IMR-90 (cell line): ENCODE results near the gene EP300. TPM values are rescaled to one million over a fixed set of nuclear protein-coding genes. Genes with fewer than 3 reads are reported as not detected.

ENCODE experiments used
- ATAC-seq: fragments of 200-7000 bp; cut with Tn5 transposase; 2 replicates; pipeline ENCODE4 v1.9.1; 2020; ENCODE audit warnings: low read depth, mild to moderate bottlenecking, moderate library complexity
- BruUV-seq: library from RNA; stranded (reverse); fragments of 400-500 nt; replicated peaks from 2 replicates; lab custom pipeline; 2021; lab: Mats Ljungman, UMichigan
- CTCF ChIA-PET: fragments of 300-600 bp; formaldehyde crosslinking; extraction: SDS; loops from one replicate; lab custom pipeline; 2021; ENCODE audit warnings: antibody characterized with exemption; lab: Yijun Ruan, JAX
- POLR2A ChIA-PET: fragments of 300-600 bp; sonication (Branson Sonifier 250); formaldehyde crosslinking; loops from one replicate; lab custom pipeline; 2022; ENCODE audit warnings: antibody characterized with exemption; ENCODE audit not compliant: unreplicated experiment; lab: Charles Lee
- DNase-seq: peaks from one replicate; pipeline ENCODE4 v3.0.0; 2013
- H2AFZ ChIP-seq: replicated peaks from 2 replicates; pipeline ENCODE3; 2013; ENCODE audit warnings: low read length, mild to moderate bottlenecking; ENCODE audit not compliant: poor library complexity
- H2AK5ac ChIP-seq: 2 replicates; pipeline ENCODE4 v1.6.1; 2013; ENCODE audit warnings: low read depth, low read length, inconsistent platforms
- H2AK9ac ChIP-seq: replicated peaks from 2 replicates; pipeline ENCODE3; 2013; ENCODE audit warnings: mild to moderate bottlenecking, low read depth, low read length, moderate library complexity; ENCODE audit not compliant: poor library complexity
- H2BK120ac ChIP-seq: 2 replicates; pipeline ENCODE4 v1.6.1; 2013; ENCODE audit warnings: low read depth, low read length, inconsistent platforms
- H2BK15ac ChIP-seq: 3 replicates; pipeline ENCODE4 v1.6.1; 2013; ENCODE audit warnings: low read depth, low read length, inconsistent platforms
- H2BK20ac ChIP-seq: 2 replicates; pipeline ENCODE4 v1.6.1; 2013; ENCODE audit warnings: low read depth, mild to moderate bottlenecking, inconsistent platforms, low read length, moderate library complexity
- H2BK5ac ChIP-seq: 2 replicates; pipeline ENCODE4 v1.6.1; 2013; ENCODE audit warnings: mild to moderate bottlenecking, low read depth, low read length, inconsistent platforms; ENCODE audit not compliant: poor library complexity, severe bottlenecking
- H3K14ac ChIP-seq: replicated peaks from 2 replicates; pipeline ENCODE4 v1.6.1; 2013; ENCODE audit warnings: low read depth, low read length, inconsistent platforms
- H3K18ac ChIP-seq: 2 replicates; pipeline ENCODE4 v1.6.1; 2013; ENCODE audit warnings: low read depth, low read length, control low read depth
- H3K23ac ChIP-seq: 2 replicates; pipeline ENCODE4 v1.6.1; 2013; ENCODE audit warnings: low read depth, low read length, inconsistent platforms
- H3K27ac ChIP-seq: 2 replicates; pipeline ENCODE4 v1.5.1; 2013; ENCODE audit warnings: mild to moderate bottlenecking, control low read depth, low read length; ENCODE audit not compliant: insufficient read depth
- H3K27me3 ChIP-seq: 2 replicates; pipeline ENCODE4 v1.6.1; 2013; ENCODE audit warnings: low read length; ENCODE audit not compliant: control insufficient read depth, insufficient read depth
- H3K36me3 ChIP-seq: 2 replicates; pipeline ENCODE4 v1.6.1; 2013; ENCODE audit warnings: low read length, mixed read lengths; ENCODE audit not compliant: control insufficient read depth, insufficient read depth
- H3K4ac ChIP-seq: 2 replicates; pipeline ENCODE4 v1.6.1; 2013; ENCODE audit warnings: low read depth, low read length, inconsistent platforms
- H3K4me1 ChIP-seq: 2 replicates; pipeline ENCODE4 v1.6.1; 2013; ENCODE audit warnings: low read length, mixed read lengths; ENCODE audit not compliant: control insufficient read depth, insufficient read depth
- H3K4me2 ChIP-seq: 2 replicates; pipeline ENCODE4 v1.6.1; 2013; ENCODE audit warnings: low read depth, mild to moderate bottlenecking, control low read depth, low read length, moderate library complexity
- H3K4me3 ChIP-seq: 2 replicates; pipeline ENCODE4 v1.5.1; 2013; ENCODE audit warnings: low read depth, mild to moderate bottlenecking, control low read depth, low read length, moderate library complexity; ENCODE audit not compliant: insufficient read depth
- H3K56ac ChIP-seq: 2 replicates; pipeline ENCODE4 v1.6.1; 2013; ENCODE audit warnings: low read length, inconsistent platforms; ENCODE audit not compliant: insufficient read depth; ENCODE audit errors: extremely low read depth
- H3K79me1 ChIP-seq, 2 experiments: 2 replicates each; pipeline ENCODE4 v1.6.1; 2013; ENCODE audit warnings: low read length in 2 of 2, inconsistent platforms in 1 of 2, low read depth in 1 of 2
- H3K9ac ChIP-seq: 2 replicates; pipeline ENCODE4 v1.6.1; 2013; ENCODE audit warnings: low read depth, low read length, control low read depth
- H3K9me1 ChIP-seq: 2 replicates; pipeline ENCODE4 v1.6.1; 2013; ENCODE audit warnings: low read length, inconsistent platforms; ENCODE audit not compliant: insufficient read depth
- H3K9me3 ChIP-seq: 2 replicates; pipeline ENCODE4 v1.6.1; 2013; ENCODE audit warnings: low read length; ENCODE audit not compliant: control insufficient read depth, insufficient read depth
- H4K20me1 ChIP-seq: 2 replicates; pipeline ENCODE4 v1.6.1; 2013; ENCODE audit warnings: low read length, inconsistent platforms; ENCODE audit not compliant: insufficient read depth
- H4K5ac ChIP-seq: 2 replicates; pipeline ENCODE4 v1.6.1; 2013; ENCODE audit warnings: mild to moderate bottlenecking, low read depth, low read length, control low read depth
- H4K8ac ChIP-seq, 2 experiments: 2 replicates each; pipeline ENCODE4 v1.6.1; 2013; ENCODE audit warnings: low read depth in 2 of 2, low read length in 2 of 2, control low read depth in 1 of 2, inconsistent platforms in 1 of 2
- H4K91ac ChIP-seq: 2 replicates; pipeline ENCODE4 v1.6.1; 2013; ENCODE audit warnings: low read depth, low read length, inconsistent platforms; ENCODE audit not compliant: insufficient read depth
- BHLHE40 ChIP-seq: fragments of 150-350 bp; IDR thresholded peaks from 2 replicates; pipeline ENCODE4 v1.6.1; 2016; ENCODE audit warnings: mild to moderate bottlenecking, low read depth, low read length
- CEBPB ChIP-seq: IDR thresholded peaks from 2 replicates; pipeline ENCODE4 v1.6.1; 2012; ENCODE audit warnings: low read depth, low read length, improper control_type of control experiment
- CHD1 ChIP-seq: IDR thresholded peaks from 2 replicates; pipeline ENCODE4 v1.6.1; 2012; ENCODE audit warnings: low read depth, low read length, improper control_type of control experiment
- CTCF ChIP-seq: conservative IDR thresholded peaks from 2 replicates; pipeline ENCODE4 v1.5.1; 2012; ENCODE audit warnings: mild to moderate bottlenecking, low read depth, low read length, improper control_type of control experiment
- ELK1 ChIP-seq: fragments of 150-350 bp; IDR thresholded peaks from 2 replicates; pipeline ENCODE4 v1.6.1; 2016; ENCODE audit warnings: low read depth, mild to moderate bottlenecking, low read length, moderate library complexity, borderline replicate concordance
- MAZ ChIP-seq: IDR thresholded peaks from 2 replicates; pipeline ENCODE4 v1.6.1; 2012; ENCODE audit warnings: low read depth, mild to moderate bottlenecking, low read length, improper control_type of control experiment, moderate library complexity, borderline replicate concordance
- POLR2A ChIP-seq: IDR thresholded peaks from 2 replicates; pipeline ENCODE4 v1.6.1; 2012; ENCODE audit warnings: mild to moderate bottlenecking, low read depth, low read length
- RAD21 ChIP-seq: IDR thresholded peaks from 2 replicates; pipeline ENCODE4 v1.6.1; 2012; ENCODE audit warnings: low read length, improper control_type of control experiment
- USF2 ChIP-seq: fragments of 150-350 bp; IDR thresholded peaks from 2 replicates; pipeline ENCODE4 v1.6.1; 2017; ENCODE audit warnings: mild to moderate bottlenecking, antibody characterized with exemption, low read length, low read depth
- WGBS, 2 experiments: methylation state at CpG; one replicate each; pipeline versions ENCODE4 v1.1.5 to v1.1.7; 2013; ENCODE audit warnings: missing lambda C conversion rate in 2 of 2; ENCODE audit not compliant: insufficient read length in 1 of 2; ENCODE audit errors: extremely low coverage in 2 of 2; 5-methylcytosine and 5-hydroxymethylcytosine counted together
- dilution Hi-C: fragments of 300-500 bp; cut with HindIII; formaldehyde crosslinking; loops from one replicate; pipeline ENCODE4 v1.14.3; 2018; ENCODE audit warnings: low sequenced_read_pairs; ENCODE audit not compliant: unreplicated experiment
- in situ Hi-C: fragments of 300-500 bp; cut with MboI; formaldehyde crosslinking; loops from 3 replicates; pipeline ENCODE4 v1.14.3; 2019; ENCODE audit warnings: low sequenced_read_pairs, inconsistent platforms, mixed read lengths
- intact Hi-C: fragments of 100-400 bp; cut with micrococcal nuclease; formaldehyde crosslinking; loops from 2 replicates; pipeline ENCODE4 v1.10.0; 2022
- polyA plus RNA-seq, 3 experiments: library from polyadenylated mRNA; depleted of rRNA; stranded (reverse); fragments of >200 nt; gene quantifications; 2 replicates each; pipeline ENCODE4 v1.2.3, GENCODE V29; 2012; ENCODE audit warnings: low replicate concordance in 1 of 3
- total RNA-seq: library from RNA; depleted of rRNA; stranded (reverse); fragments of >200 nt; gene quantifications from 2 replicates; pipeline ENCODE4 v1.2.3, GENCODE V29; 2012

EP300 gene
- total and polyA plus RNA-seq, 2 of the 4 experiments (the other 2 are of a cell fraction), result 23.3 to 27.4 TPM

GRCh38 chr22:41197038-41197972 is 104.9 kb downstream of the EP300 start:
- CTCF ChIA-PET, result no interaction called here
- no peaks in the 10 kb centered on the region for H3K4me1 ChIP-seq
- 0 out of 2 replicates have a peak overlapping the region, but pooled peaks have one; percentile 30 for H3K56ac ChIP-seq
- H3K23ac ChIP-seq, result peak overlapping the region; percentile 73
- no TSS peak for BruUV-seq
- no peak overlapping the region for H2AK5ac ChIP-seq
- peak overlapping the region in 1 of 2 experiments; percentile 21; a peak in 1 of 4 replicates for H4K8ac ChIP-seq
- H3K14ac ChIP-seq, result 0 out of 2 replicates have a peak overlapping the region, but pooled peaks have one; percentile 30
- no peak overlapping the region for H2BK15ac ChIP-seq
- no peaks in the 10 kb centered on the region for H3K9me1 ChIP-seq
- no peaks in the 10 kb centered on the region for H3K36me3 ChIP-seq
- in situ Hi-C loops, result no loop called here
- H2AFZ ChIP-seq, result peak overlapping the region; percentile 100
- POLR2A ChIA-PET, result no interaction called here
- H3K4me3 ChIP-seq, result peak overlapping the region; percentile 98
- no peak overlapping the region for H3K4ac ChIP-seq
- peak; percentile 95 for ATAC-seq
- no peak overlapping the region for H4K91ac ChIP-seq
- H2AK9ac ChIP-seq, result peak overlapping the region; percentile 61
- TF ChIP-seq RAD21, result no peak
- no peak for TF ChIP-seq CEBPB
- peak; percentile 74; the same call in 1 of the 2 replicates for TF ChIP-seq MAZ
- no peak for TF ChIP-seq ELK1
- no peak for TF ChIP-seq CHD1
- peak; percentile 95 for TF ChIP-seq USF2
- TF ChIP-seq BHLHE40, result no peak
- 0 out of 2 replicates have a peak, but pooled peaks have one; percentile 6 for TF ChIP-seq CTCF
- no peak for TF ChIP-seq POLR2A
- no peaks in the 10 kb centered on the region; a peak in 1 of 4 replicates for H3K79me1 ChIP-seq
- H4K20me1 ChIP-seq, result no peaks in the 10 kb centered on the region
- 0% methylated on average over 31 of the region's 91 CpGs; no CpG with 5 or more reads in 1 of the 2 experiments for WGBS, 2 experiments
- no peaks in the 10 kb centered on the region for H3K9me3 ChIP-seq
- no peak overlapping the region for H2BK120ac ChIP-seq
- dilution Hi-C loops, result no loop called here
- H4K5ac ChIP-seq, result no peak overlapping the region
- H3K9ac ChIP-seq, result peak overlapping the region; percentile 40
- DNase-seq, result peak; percentile 35
- H3K27ac ChIP-seq, result no peak overlapping the region; the same call in 1 of the 2 replicates
- H3K27me3 ChIP-seq, result peaks cover 3% of the 10 kb centered on the region; the same call in 1 of the 2 replicates
- peak overlapping the region; percentile 96 for H3K4me2 ChIP-seq
- intact Hi-C loops, result no loop called here
- no peak overlapping the region for H3K18ac ChIP-seq
- no peak overlapping the region for H2BK5ac ChIP-seq
- H2BK20ac ChIP-seq, result no peak overlapping the region
